Activated CD8-positive, alpha-beta T cell treated with anti-CD3 and anti-CD28 coated beads for 36 hours (primary cell): ENCODE measurements around the gene SMARCB1. TPM values are rescaled to one million over a fixed set of nuclear protein-coding genes. Genes with fewer than 3 reads are reported as not detected.

Experiments used
- ATAC-seq: fragments of 200-7000 bp; cut with Tn5 transposase; one replicate; pipeline ENCODE4 v1.10.0; 2021; ENCODE audit warnings: mild to moderate bottlenecking, moderate library complexity
- CTCF ChIA-PET: fragments of 350-600 bp; sonication (Branson Sonifier 250); formaldehyde crosslinking; loops from one replicate; lab custom pipeline; 2021; ENCODE audit warnings: antibody characterized with exemption; lab: Charles Lee
- POLR2A ChIA-PET: fragments of 350-600 bp; sonication (Branson Sonifier 250); formaldehyde crosslinking; loops from one replicate; lab custom pipeline; 2021; ENCODE audit warnings: antibody characterized with exemption; lab: Charles Lee
- DNase-seq: peaks from one replicate; pipeline ENCODE4 v3.0.0-alpha.2; 2020
- H3K27ac Mint-ChIP-seq: one replicate; pipeline ENCODE4 v1.8.0; 2021; ENCODE audit warnings: mild to moderate bottlenecking, mixed read lengths
- H3K27me3 Mint-ChIP-seq: one replicate; pipeline ENCODE4 v1.8.0; 2021; ENCODE audit warnings: mixed read lengths
- H3K36me3 Mint-ChIP-seq: one replicate; pipeline ENCODE4 v1.8.0; 2021; ENCODE audit warnings: low read depth, mixed read lengths
- H3K4me1 Mint-ChIP-seq: one replicate; pipeline ENCODE4 v1.8.0; 2021; ENCODE audit warnings: low read depth, mixed read lengths
- H3K4me3 Mint-ChIP-seq: one replicate; pipeline ENCODE4 v1.8.0; 2021; ENCODE audit warnings: mild to moderate bottlenecking, moderate library complexity, mixed read lengths
- H3K9me3 Mint-ChIP-seq: one replicate; pipeline ENCODE4 v1.8.0; 2021; ENCODE audit warnings: mixed read lengths
- CTCF ChIP-seq: fragments of 200-600 bp; IDR thresholded peaks from one replicate; pipeline ENCODE4 v1.8.0; 2022; ENCODE audit warnings: antibody characterized with exemption, mild to moderate bottlenecking
- intact Hi-C: fragments of 100-400 bp; cut with micrococcal nuclease; formaldehyde crosslinking; loops from one replicate; pipeline ENCODE4 v1.10.0; 2022
- total RNA-seq, 2 experiments: library from RNA; stranded (reverse); gene quantifications; one replicate each; pipeline ENCODE4 v1.2.3, GENCODE V29; 2021

SMARCB1 gene
- total RNA-seq, 2 experiments from 2014 or later: 82.8 to 86.3 TPM

GRCh38 chr22:23789121-23789520 lies 2.4 kb downstream of the SMARCB1 start:
- ATAC-seq: no peak
- ChIA-PET POLR2A (interaction anchor here (0.6 to 2.5 kb wide), 8 partner anchors 21 to 148 kb away, joined by 3 to 9 read pairs (median 3); partner anchors contain the start of genes CHCHD10 and SLC2A11), CTCF (interaction anchor here (1.5 kb wide), 1 partner anchor 14 kb away, joined by 6 read pairs; no protein-coding TSS in a partner anchor)
- no peaks in the 10 kb centered on the region for H3K27me3 Mint-ChIP-seq
- H3K27ac Mint-ChIP-seq: no peak overlapping the region
- intact Hi-C loops: no loop called here
- H3K9me3 Mint-ChIP-seq: no peaks in the 10 kb centered on the region
- H3K4me1 Mint-ChIP-seq: peaks cover 45% of the 10 kb centered on the region
- H3K36me3 Mint-ChIP-seq: peaks cover 19% of the 10 kb centered on the region
- peak overlapping the region; percentile 3 for H3K4me3 Mint-ChIP-seq
- TF ChIP-seq CTCF: no peak
- no peak for DNase-seq

- peaks cover 41% of the 10 kb centered on the region for H3K4me1 Mint-ChIP-seq
- intact Hi-C loops: no loop called here
- ChIA-PET CTCF (interaction anchor here (1.5 kb wide), 1 partner anchor 15 kb away, joined by 6 read pairs; no protein-coding TSS in a partner anchor), POLR2A (interaction anchor here (0.6 to 2.5 kb wide), 7 partner anchors 22 to 148 kb away, joined by 3 to 9 read pairs (median 3); partner anchors contain the start of genes CHCHD10 and SLC2A11)
- peaks cover 21% of the 10 kb centered on the region for H3K36me3 Mint-ChIP-seq
- H3K27me3 Mint-ChIP-seq: no peaks in the 10 kb centered on the region
- TF ChIP-seq CTCF: no peak
- peak overlapping the region; percentile 8 for H3K27ac Mint-ChIP-seq
- ATAC-seq (no peak), DNase-seq (no peak)
- H3K9me3 Mint-ChIP-seq: no peaks in the 10 kb centered on the region
- no peak overlapping the region for H3K4me3 Mint-ChIP-seq
Measured at GRCh38 chr22:23789638-23790037, 2.9 kb downstream of the SMARCB1 start.

- no peaks in the 10 kb centered on the region for H3K9me3 Mint-ChIP-seq
- ATAC-seq (no peak), DNase-seq (no peak)
- H3K27me3 Mint-ChIP-seq: no peaks in the 10 kb centered on the region
- intact Hi-C loops: no loop called here
- H3K4me3 Mint-ChIP-seq: no peak overlapping the region
- H3K36me3 Mint-ChIP-seq: peaks cover 25% of the 10 kb centered on the region
- CTCF ChIA-PET: no interaction called here
- TF ChIP-seq CTCF: no peak
- POLR2A ChIA-PET: no interaction called here
- H3K27ac Mint-ChIP-seq: no peak overlapping the region
- H3K4me1 Mint-ChIP-seq: peaks cover 39% of the 10 kb centered on the region
Measured at GRCh38 chr22:23790819-23791737, 4.3 kb downstream of the SMARCB1 start.

- Mint-ChIP-seq H3K4me3 (no peak overlapping the region), H3K4me1 (peaks cover 33% of the 10 kb centered on the region), H3K36me3 (peaks cover 33% of the 10 kb centered on the region), H3K27me3 (no peaks in the 10 kb centered on the region), H3K27ac (peak overlapping the region; percentile 55), H3K9me3 (no peaks in the 10 kb centered on the region)
- TF ChIP-seq CTCF: no peak
- intact Hi-C loops: no loop called here
- ATAC-seq (no peak), DNase-seq (no peak)
- CTCF ChIA-PET: interaction anchor here (1.0 to 1.1 kb wide), 2 partner anchors 58 to 103 kb away, joined by 3 read pairs; partner anchors contain the start of gene MIF
- POLR2A ChIA-PET: interaction anchor here (0.5 to 0.7 kb wide), 2 partner anchors 34 to 59 kb away, joined by 3 to 4 read pairs; no protein-coding TSS in a partner anchor
Measured at GRCh38 chr22:23791738-23792645, 5.2 kb downstream of the SMARCB1 start.
